G401 (cell line): Measurements from ENCODE around the gene KPNA2. TPM values are rescaled to one million over a fixed set of nuclear protein-coding genes. Genes with fewer than 3 reads are reported as not detected.
"Not testable (repeated sequence)": the region's sequence is repeated elsewhere in the genome, so short reads cannot be mapped to it uniquely, and the experiment has no call there.

Source experiments
- DNase-seq: peaks from one replicate; pipeline ENCODE4 v3.0.0-alpha.2; 2015; ENCODE audit warnings: low spot score
- in situ Hi-C: cut with HindIII; loops from 2 replicates; pipeline ENCODE4 v1.10.0; 2016; ENCODE audit warnings: low sequenced_read_pairs, mixed read lengths
- total RNA-seq: library from RNA; depleted of rRNA; stranded (reverse); fragments of >200 nt; shearing (Covaris generic); gene quantifications from 2 replicates; pipeline ENCODE4 v1.2.3, GENCODE V29; 2014

KPNA2 gene
- total RNA-seq, 1 experiment from 2014 or later: 199 TPM

- no peak for DNase-seq
- in situ Hi-C loops: no loop called here
Observed at GRCh38 chr17:68053231-68054013, 17.9 kb downstream of the KPNA2 start.

DNA sequence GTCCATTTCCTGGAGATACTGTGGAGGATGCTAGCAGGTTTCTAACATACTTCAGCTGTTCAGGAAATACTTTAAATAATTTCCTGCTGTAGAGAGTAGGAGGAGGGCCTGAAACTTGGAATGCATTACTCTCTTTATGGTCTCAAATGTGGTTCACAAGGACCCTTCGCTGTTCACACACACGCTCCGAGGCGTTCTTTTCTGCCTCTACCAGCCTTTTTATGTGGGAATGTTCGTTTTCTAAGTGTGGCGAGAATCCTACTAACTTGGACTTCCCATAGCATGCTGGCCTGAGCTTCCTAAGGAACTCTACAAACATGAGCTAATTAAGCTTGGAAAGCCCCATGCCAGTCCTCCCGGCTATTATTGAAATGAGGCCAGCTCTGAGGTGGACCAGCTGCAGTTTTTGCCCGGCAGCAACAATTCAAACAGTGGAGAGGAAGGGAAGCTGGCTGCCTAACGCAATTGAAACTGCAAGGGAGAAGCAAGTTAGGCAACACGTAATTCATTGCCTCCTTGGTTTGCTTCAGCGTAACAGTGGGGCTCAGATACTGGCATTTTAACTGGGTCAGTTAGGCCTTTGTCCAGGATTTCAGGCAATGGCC, 18.9 kb downstream of the KPNA2 start:
- in situ Hi-C loops: no loop called here
- peak; percentile 33 for DNase-seq

DNA sequence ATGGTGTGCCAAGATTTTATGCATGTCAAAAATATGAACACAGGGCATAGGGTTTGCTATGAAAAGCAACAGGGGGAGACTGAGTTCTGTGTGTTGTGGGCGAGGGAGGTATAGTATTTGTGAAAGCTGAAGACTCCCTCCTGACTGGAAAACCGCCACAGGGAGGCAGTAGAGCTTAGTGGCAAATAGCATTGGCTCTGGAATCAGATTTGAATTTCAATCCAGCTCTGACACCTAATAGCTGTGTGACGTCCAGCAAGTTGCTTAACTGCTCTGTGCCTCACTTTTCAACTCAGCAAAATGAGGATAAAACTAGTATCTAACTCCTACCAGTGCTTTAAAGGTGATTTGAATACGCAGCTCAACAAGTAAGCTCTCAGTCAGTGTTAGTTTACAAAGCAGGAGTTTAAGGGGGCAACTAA, 22.0 kb downstream of the KPNA2 start:
- DNase-seq: no peak

DNA sequence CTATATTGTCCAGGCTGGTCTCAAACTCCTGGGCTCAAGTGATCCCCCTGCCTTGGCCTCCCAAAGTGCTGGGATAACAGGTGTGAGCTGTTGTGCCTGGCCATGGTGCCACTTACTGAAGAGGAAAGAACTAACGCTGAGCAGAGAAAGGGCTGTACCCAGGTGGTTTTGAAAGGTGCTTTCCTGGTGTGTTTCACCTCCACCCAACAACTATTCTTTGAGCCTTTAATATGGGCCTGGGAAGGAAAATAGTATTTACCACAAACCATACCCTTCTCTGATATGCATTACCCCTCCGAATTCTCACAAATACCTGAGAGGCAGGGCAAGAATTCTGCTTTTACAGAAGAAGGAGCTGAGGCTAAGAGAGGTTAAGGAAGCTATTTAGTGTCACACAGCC, 24.8 kb downstream of the KPNA2 start:
- in situ Hi-C loops: no loop called here
- DNase-seq: no peak

More for the DNA sequence above, 22.0 kb downstream of the KPNA2 start:
- in situ Hi-C loops: no loop called here

DNA sequence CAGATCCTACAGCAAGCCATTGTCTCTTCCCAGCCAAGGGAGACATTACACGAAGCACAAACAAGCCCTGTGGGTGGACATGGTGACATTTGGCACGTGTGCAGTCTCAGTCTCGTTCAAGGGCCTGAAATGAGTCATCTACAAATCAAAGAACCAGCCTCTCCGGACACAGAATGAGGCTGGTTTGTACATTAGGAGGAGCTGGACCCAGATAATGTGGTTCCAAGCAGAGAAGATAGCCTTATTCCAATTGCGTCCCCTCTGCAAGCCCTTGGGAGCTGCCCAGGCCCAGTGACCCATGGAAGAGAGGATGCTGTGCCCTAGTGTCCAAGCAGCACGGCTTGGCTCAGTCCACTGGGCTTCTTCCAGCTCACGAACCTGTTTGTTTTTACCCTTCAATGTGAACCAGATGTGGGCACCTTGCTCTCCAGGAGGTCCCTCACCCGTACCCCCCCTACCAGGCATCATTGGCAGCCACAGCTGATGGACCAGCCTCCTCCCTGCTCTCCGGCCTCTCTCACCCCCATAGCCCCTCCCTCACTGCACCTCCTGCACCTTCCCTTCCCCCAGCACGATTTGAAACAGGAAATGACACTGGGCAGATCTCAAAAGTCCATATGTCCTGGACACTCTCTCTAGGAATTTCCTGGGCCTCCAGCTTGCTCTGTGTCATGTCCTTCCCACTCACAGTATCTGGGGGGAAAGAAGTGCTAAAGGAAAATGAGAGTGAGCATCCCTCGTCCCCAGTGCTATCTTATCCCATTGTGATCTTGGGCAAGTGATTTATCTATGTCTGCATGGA, 26.2 kb downstream of the KPNA2 start:
- in situ Hi-C loops: no loop called here
- DNase-seq: no peak

DNA sequence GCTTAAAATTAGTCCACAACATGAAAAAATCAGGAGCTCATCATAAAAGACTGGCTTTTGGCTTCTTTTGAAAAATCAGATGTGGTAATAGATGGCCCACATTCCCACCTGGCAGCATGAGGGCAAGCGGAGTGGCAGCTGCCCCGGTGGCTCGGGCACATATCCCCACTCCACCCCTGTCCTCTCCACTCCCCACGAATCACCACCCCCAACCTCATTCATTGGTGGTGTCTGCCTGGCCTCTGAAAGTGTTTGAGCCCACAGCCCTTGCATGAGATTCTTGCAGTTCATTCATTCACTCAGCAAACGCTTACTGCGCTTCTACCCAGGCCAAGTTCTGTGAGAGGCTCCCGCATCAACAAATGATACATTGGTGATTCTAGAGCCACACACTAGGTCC, 29.8 kb downstream of the KPNA2 start:
- DNase-seq, in situ Hi-C loops: not testable (repeated sequence)

DNA sequence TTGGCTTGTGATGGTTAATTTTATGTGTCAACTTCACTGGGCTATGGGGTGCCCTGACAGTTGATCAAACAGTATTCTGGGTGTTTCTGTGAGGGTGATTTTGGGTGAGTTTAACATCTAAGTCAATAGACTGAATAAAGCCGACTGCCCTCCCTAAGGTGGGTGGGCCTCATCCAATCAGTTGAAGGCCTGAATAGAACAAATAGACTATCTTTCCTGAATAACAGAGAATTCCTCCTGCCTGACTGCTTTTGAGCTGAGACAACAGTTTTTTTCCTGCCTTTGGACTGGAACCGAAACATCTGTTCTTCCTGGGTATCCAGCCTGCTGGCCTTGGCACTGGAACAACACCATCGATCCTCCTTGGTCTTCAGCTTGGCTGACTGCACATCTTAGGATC, 33.0 kb downstream of the KPNA2 start:
- DNase-seq, in situ Hi-C loops: not testable (repeated sequence)

DNA sequence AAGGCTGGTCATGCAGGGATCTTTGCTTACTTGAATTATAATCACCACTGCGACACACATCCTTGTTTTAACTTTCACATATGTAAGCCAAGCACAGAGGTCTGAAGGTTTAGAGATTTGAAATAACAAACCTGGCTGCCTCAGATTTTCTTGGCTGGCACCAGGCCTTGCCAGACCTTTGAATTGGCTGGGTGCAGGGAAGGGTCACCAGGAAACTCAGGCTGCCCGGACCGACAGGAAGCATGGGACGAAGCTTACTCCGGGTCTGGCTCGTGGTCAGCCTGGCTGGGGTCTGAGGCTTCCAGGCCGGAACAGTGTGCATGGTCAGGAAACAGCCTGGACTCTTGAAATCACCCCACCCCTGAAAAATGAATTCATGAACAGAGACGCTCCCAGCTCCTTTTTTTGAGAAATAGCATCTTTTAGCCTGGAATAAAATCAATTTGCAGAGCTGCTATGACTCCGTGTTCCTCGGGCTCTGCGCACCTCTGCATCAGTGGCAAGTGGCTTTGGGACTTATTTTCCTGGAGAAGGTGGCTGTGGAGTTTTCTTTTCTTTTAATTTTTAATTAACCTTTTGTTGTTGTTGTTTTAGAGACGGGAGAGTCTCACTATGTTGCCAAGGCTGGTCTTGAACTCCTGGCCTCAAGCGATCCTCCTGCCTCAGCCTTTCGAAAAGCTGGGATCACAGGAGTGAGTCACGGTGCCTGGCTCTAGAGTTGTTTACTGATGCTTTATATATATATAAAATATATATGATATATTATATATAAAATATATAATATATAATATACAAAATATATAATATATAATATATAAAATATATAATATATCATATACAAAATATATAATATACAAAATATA, 35.3 kb downstream of the KPNA2 start:
- in situ Hi-C loops, DNase-seq: not testable (repeated sequence)

GRCh38 chr17:68074279-68074678, 38.7 kb downstream of the KPNA2 start:
- in situ Hi-C loops: no loop called here
- DNase-seq: no peak

- in situ Hi-C loops, DNase-seq: not testable (repeated sequence)
Observed at GRCh38 chr17:68075953-68076607, 40.5 kb downstream of the KPNA2 start.

DNA sequence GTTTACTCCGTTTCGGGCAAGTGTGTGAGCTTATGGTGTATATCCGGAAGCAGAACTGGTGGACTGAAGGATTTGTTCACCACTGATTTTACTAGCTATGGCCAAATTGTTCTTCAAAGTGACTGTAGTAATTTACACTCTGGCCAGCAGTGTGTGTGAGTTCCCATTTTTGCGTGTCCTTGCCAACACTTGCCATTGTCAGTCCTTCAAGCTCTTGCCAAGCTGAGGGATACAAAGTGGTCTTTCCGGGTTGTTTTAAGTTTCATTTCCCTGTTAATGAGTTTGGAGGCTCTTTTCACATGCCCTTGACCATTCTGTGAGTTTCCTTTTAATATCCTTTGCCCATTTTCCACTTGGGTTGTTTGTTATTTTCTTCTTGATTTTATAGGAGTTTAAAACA, 42.0 kb downstream of the KPNA2 start:
- DNase-seq, in situ Hi-C loops: not testable (repeated sequence)

DNA sequence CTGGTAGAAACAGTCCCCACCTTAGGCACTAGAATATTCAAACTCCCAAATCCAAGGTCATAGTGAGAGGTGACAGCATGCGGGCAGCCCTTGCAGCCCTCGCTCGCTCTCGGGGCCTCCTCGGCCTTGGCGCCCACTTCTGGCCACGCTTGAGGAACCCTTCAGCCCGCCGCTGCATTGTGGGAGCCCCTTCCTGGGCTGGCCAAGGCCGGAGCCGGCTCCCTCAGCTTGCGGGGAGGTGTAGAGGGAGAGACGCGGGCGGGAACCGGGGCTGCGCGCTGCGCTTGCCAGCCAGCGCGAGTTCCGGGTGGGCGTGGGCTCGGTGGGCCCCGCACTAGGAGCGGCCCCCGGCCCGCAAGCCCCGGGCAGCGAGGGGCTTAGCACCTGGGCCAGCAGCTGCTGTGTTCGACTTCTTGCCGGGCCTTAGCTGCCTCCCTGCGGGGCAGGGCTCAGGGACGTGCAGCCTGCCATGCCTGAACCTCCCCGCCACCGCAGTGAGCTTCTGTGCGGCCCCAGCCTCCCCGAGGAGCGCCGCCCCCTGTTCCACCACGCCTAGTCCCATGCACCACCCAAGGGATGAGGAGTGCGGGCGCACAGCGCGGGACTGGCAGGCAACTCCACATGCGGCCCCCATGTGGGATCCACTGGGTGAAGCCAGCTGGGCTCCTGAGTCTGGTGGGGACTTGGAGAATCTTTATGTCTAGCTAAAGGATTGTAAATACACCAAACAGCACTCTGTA, 45.0 kb downstream of the KPNA2 start:
- DNase-seq: no peak
- in situ Hi-C loops: no loop called here

GRCh38 chr17:68081305-68082265, 46.0 kb downstream of the KPNA2 start:
- DNase-seq, in situ Hi-C loops: not testable (repeated sequence)

DNA sequence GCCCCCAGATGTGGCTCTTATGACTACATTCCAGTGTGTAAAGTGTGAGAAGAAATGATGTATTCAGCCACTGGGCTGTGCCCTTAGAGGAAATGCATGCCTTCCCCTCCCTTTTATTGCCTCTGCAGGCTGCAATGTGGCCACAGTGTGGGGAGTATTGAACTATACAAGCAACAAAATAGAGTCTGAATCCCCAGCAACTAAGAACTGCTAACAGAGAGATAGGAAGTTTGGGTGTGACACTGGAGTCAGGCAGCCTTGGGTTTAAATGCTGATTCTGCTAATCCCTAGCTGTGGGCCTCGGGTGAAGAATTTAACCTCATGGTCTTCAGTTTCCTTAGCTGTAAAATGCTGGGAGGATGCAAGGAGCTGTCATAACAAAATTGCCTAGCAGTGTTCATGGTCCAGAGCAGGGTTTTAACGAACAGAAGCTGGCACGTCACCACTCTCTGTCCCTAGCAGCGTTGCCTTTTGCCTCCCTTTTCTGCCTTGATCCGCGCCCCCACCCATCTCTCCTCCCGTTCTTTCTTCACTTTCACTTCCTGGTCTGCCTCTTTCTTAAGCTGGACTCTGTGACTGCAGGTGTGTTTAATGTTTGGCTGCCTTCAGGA, 50.3 kb downstream of the KPNA2 start:
- in situ Hi-C loops: no loop called here
- DNase-seq: no peak

GRCh38 chr17:68086666-68087065, 51.1 kb downstream of the KPNA2 start:
- in situ Hi-C loops, DNase-seq: not testable (repeated sequence)

- DNase-seq, in situ Hi-C loops: not testable (repeated sequence)
Observed at GRCh38 chr17:68087131-68087623, 51.6 kb downstream of the KPNA2 start.
